Activated naive CD8-positive, alpha-beta T cell treated with anti-CD3 and anti-CD28 coated beads, Interleukin-2, amount 10 ng/mL, durations not matched to agents 7 days and 5 days (primary cell): Measurements from ENCODE around the gene BRD3. TPM values are rescaled to one million over a fixed set of nuclear protein-coding genes. Genes with fewer than 3 reads are reported as not detected.
A peak's percentile ranks its signal among the peaks of the same experiment; 100 is the strongest.

Experiments used
- ATAC-seq: fragments of 150-1000 bp; cut with Tn5 transposase; one replicate; pipeline ENCODE4 v1.10.0; 2021; ENCODE audit warnings: low read depth, moderate library complexity
- POLR2A ChIA-PET: fragments of 350-600 bp; sonication (Branson Sonifier 250); formaldehyde crosslinking; loops from one replicate; lab custom pipeline; 2021; ENCODE audit warnings: antibody characterized with exemption; lab: Charles Lee
- DNase-seq: peaks from one replicate; pipeline ENCODE4 v3.0.0; 2021
- H3K27ac Mint-ChIP-seq: one replicate; pipeline ENCODE4 v1.8.0; 2022; ENCODE audit warnings: mild to moderate bottlenecking, mixed read lengths
- H3K27me3 Mint-ChIP-seq: one replicate; pipeline ENCODE4 v1.8.0; 2022; ENCODE audit warnings: mild to moderate bottlenecking, moderate library complexity, mixed read lengths
- H3K36me3 Mint-ChIP-seq: one replicate; pipeline ENCODE4 v1.8.0; 2021; ENCODE audit warnings: mild to moderate bottlenecking, mixed read lengths
- H3K4me1 Mint-ChIP-seq: one replicate; pipeline ENCODE4 v1.8.0; 2021; ENCODE audit warnings: mixed read lengths
- H3K4me3 Mint-ChIP-seq: one replicate; pipeline ENCODE4 v1.8.0; 2022; ENCODE audit warnings: mild to moderate bottlenecking, moderate library complexity, mixed read lengths
- H3K9me3 Mint-ChIP-seq: one replicate; pipeline ENCODE4 v1.8.0; 2021; ENCODE audit warnings: mixed read lengths
- total RNA-seq, 2 experiments: library from RNA; stranded (reverse); gene quantifications; one replicate each; pipeline ENCODE4 v1.2.3, GENCODE V29; 2021

The BRD3 gene
- total RNA-seq, 2 experiments from 2014 or later, result 50.7 to 54.1 TPM

DNA sequence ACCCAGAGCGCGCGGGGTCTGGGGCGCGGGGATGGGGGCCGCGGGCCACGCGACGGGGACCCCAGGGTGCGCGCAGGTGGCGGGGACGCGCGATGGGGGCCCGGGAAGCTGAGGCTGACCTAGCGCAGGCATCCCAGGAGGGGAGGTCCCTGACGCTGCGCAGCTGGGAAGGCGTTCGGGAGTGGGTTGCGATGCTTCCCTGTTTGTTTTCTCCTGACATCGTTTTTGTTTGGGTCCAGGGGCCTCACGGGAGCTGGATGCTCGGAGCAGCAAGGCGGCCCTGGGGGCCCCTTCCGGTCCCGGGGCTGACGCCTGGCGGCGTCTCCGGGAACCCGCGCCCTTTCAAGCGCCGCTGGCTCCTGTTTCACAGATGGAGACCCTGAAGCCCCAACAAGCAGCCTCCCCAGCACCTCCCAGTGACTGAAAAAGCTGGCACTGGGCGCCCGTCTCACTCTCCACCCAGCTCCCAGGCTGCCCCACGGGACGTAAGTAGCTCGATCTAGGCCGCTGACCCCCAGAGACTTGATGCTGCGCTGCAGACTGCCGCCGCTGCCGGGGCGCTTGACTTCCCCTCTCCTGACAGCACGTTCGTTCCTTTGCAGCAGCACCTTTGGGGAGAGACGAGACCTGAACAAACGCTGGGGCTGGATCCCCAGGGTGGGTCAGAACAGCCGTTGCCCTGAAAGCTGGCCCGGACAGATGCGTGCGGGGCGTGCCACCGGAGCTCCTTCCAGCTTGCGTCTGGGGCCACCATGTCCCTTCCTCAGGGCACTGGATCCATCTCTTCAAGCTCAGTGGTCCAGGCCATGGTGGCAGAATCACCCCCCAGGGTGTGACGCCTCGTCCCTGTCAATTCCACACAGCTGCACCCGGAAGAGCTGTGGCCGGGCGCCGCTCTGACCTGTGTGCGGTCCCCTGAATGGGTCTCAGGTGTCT, 42.0 kb downstream of the BRD3 start:
- Mint-ChIP-seq H3K4me3 (peak overlapping the region; percentile 86), H3K4me1 (peaks cover 3% of the 10 kb centered on the region), H3K9me3 (no peaks in the 10 kb centered on the region), H3K36me3 (no peaks in the 10 kb centered on the region), H3K27ac (peak overlapping the region; percentile 25), H3K27me3 (peaks cover 3% of the 10 kb centered on the region)
- ATAC-seq (peak; percentile 58), DNase-seq (peak; percentile 74)
- POLR2A ChIA-PET, result interaction anchor here (0.9 to 2.6 kb wide), 6 partner anchors 32 to 110 kb away, joined by 3 to 19 read pairs (median 8); partner anchors contain the start of gene WDR5

DNA sequence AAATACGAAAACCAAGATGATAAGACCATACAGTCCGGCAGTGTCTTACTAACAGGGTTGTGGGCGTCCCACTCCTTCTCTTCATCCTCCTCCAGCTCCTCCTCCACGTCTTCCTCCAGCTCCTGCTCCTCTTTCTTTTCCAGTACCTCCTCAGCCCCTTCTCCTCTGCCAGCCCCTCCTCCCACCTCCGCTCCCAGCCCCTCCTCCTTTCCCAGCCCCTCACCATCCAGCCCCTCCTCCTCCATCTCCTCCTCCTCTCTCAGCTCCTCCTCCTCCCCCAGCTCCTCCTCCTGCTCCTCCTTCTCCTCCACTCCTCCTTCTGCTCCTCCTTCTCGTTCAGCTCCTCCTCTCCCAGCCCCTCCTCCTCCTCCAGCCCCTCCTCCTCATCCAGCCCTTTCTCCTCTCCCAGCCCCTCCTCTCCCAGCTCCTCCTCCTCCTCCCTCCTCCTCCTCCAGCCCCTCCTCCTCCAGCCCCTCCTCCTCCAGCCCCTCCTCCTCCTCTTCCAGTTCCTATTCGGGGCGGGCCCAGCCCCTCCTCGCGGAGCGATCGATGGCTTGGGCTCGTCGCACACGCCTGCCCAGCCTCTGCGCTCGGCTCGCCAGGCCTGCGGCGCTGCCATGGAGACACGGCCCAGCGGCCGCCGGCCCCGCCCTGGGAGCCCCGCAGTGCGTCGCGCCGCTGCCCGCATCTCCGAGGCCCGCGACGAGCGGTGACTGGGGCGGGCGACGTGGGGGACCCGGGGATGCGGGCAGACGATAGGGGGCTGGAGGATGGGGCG, 42.8 kb downstream of the BRD3 start, which contains the start of gene BRD3OS:
Gene BRD3OS (plus strand): TSS at position 654 of the 778 bp plus-strand sequence. CDS start 1,267 bp downstream, outside the sequence.
- Mint-ChIP-seq H3K4me1 (peaks cover 3% of the 10 kb centered on the region), H3K9me3 (no peaks in the 10 kb centered on the region), H3K36me3 (no peaks in the 10 kb centered on the region), H3K4me3 (peak within 1 kb of the TSS; percentile 86), H3K27ac (peak within 1 kb of the TSS; percentile 48), H3K27me3 (peaks cover 5% of the 10 kb centered on the region)
- ATAC-seq (peak; percentile 88), DNase-seq (peak; percentile 90)
- POLR2A ChIA-PET, result interaction anchor here (0.7 to 2.6 kb wide), 6 partner anchors 32 to 111 kb away, joined by 3 to 19 read pairs (median 7); partner anchors contain the start of gene WDR5

DNA sequence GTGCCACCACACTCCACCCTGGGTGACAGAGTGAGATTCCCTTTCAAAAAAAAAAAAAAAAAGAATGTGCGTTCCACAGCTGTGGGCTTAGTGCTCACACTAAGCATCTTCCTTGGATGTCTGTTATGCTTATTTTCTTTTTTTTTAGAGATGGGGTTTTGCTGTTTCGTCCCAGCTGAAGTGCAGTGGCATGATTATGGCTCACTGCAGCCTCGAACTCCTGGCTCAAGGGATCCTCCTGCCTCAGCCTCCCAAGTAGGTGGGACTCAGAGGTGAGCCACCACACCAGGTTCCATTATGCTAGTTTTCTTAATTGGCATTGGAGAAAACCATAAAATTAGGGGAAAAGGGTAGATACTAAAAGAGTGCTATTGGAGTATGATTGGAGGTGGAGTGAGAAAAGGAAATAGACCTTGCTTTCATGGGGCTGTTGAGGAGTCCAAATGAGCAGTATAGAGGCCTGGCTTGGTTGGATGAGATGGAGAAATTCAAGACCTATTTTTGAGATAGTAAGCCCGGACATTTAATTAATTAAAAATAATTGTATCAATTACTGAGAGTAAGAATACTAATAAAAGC, 43.5 kb downstream of the BRD3 start:
- H3K4me3 Mint-ChIP-seq, result peak overlapping the region; percentile 86
- no peaks in the 10 kb centered on the region for H3K36me3 Mint-ChIP-seq
- peaks cover 5% of the 10 kb centered on the region for H3K27me3 Mint-ChIP-seq
- DNase-seq (no peak), ATAC-seq (no peak)
- H3K27ac Mint-ChIP-seq, result peak overlapping the region; percentile 25
- H3K9me3 Mint-ChIP-seq, result no peaks in the 10 kb centered on the region
- POLR2A ChIA-PET, result interaction anchor here (1.9 to 2.6 kb wide), 3 partner anchors 31 to 111 kb away, joined by 10 to 19 read pairs (median 14); partner anchors contain the start of gene WDR5
- H3K4me1 Mint-ChIP-seq, result peaks cover 3% of the 10 kb centered on the region

DNA sequence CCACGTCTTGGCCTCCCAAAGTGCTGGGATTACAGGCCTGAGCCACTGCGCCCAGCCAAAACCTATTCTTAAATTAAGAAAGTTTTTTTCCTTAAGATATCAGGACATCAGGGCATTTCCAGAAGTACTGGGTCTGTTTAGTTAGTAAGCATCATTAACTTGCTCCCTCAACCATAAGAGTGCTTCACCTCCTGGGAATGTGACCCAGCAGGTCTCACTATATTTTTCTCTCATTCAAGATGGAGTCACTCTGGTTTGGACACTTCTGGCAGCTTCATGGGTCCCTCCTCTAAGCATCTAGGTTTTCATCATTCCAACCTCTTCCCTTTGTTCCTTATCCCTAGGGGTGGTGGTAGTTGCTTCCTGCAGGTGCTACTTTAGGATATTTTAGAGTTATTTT, 52.9 kb downstream of the BRD3 start:
- ATAC-seq, result no peak
- POLR2A ChIA-PET, result no interaction called here
- peaks cover 3% of the 10 kb centered on the region for H3K9me3 Mint-ChIP-seq

DNA sequence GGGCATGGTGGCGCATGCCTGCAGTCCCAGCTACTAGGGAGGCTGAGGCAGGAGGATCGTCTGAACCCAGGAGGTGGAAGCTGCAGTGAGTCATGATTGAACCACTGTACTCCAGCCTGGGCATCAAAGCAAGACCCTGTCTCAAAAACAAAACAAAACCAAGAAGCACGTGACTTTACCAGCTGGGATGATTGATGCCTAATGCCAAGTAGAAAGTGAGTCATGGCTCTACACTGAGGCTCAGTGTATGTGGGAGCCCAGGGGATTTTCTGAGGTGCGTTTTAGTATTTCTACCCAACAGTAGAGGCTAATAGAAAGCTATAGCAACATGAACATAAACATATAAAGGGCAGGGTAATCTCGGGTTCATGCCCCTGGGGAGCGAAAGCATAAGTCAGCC, 56.4 kb downstream of the BRD3 start:
- ATAC-seq (no peak), DNase-seq (no peak)
- peaks cover 2% of the 10 kb centered on the region for H3K36me3 Mint-ChIP-seq
- no peak overlapping the region for H3K27ac Mint-ChIP-seq
- POLR2A ChIA-PET, result no interaction called here
- no peak overlapping the region for H3K4me3 Mint-ChIP-seq
- peaks cover 3% of the 10 kb centered on the region for H3K9me3 Mint-ChIP-seq
- no peaks in the 10 kb centered on the region for H3K27me3 Mint-ChIP-seq
- H3K4me1 Mint-ChIP-seq, result no peaks in the 10 kb centered on the region

More for the DNA sequence above, 52.9 kb downstream of the BRD3 start:
- Mint-ChIP-seq H3K27ac (no peak overlapping the region), H3K4me3 (no peak overlapping the region), H3K36me3 (peaks cover 2% of the 10 kb centered on the region), H3K4me1 (no peaks in the 10 kb centered on the region), H3K27me3 (no peaks in the 10 kb centered on the region)
- no peak for DNase-seq

DNA sequence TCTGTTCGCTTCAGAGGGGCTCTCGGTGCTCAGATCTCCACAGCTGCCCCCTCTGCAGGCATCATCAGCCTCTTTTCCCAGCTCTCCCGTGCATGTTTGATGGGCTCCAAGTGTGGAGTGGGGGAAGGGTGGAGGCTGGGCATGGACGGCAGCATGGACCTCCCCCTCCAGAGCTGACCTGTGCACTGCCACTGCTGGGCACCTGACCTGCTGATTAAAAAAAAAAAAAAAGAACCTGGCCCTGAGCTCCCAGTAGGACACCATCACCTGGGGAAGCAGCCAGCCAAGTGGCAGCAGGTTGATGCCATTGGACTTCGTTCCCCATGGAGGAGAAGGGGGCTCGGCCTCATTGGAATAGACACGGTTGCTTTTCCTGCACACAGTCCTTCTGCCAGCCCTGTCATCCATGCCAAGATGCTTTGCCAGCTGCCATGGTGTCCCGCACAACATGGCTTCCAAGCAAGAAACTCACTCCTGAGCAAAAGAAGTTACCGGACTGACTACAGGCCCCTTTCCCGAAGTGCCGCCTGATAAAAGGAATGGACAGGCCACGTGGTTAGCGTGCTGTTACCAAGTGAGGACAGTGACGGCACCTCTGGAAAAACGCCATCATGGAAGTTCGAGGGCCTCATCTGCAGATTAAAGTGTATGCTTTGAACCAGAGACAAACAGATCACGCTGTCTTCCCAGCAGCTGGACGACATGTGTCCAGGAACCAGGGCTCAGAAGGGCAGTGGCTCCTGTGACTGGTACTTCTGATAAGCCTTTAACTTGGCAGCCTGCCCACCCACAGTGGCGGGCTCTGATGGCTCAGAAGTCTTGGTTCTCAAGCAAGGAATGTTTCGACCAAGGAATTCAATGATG, 57.3 kb downstream of the BRD3 start:
- Mint-ChIP-seq H3K27me3 (no peaks in the 10 kb centered on the region), H3K27ac (no peak overlapping the region), H3K4me3 (no peak overlapping the region), H3K36me3 (peaks cover 2% of the 10 kb centered on the region), H3K4me1 (no peaks in the 10 kb centered on the region), H3K9me3 (peaks cover 3% of the 10 kb centered on the region)
- POLR2A ChIA-PET, result interaction anchor here (0.6 kb wide), 1 partner anchor 30 kb away, joined by 3 read pairs; no protein-coding TSS in a partner anchor
- DNase-seq, result no peak
- no peak for ATAC-seq

DNA sequence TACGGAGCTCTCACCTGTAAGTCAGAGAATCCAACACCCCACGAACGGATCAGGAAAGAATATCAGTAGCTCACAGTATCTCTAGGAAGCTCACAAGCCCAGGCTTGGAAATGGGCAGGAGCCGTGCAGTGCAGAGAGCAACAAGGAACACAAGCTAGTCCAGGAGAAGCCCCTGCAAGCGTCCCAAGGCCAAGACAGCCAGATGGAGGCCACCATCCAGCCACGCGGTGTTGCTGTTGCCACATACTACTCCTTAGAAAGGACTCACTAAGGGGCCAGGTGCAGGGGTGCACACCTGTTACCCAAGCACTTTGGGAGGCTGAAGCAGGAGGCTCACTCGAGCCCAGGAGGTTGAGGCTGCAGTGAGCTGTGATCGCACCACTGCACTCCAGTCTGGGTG, 60.3 kb downstream of the BRD3 start:
- Mint-ChIP-seq H3K27ac (no peak overlapping the region), H3K27me3 (no peaks in the 10 kb centered on the region), H3K9me3 (no peaks in the 10 kb centered on the region), H3K4me1 (no peaks in the 10 kb centered on the region), H3K4me3 (no peak overlapping the region), H3K36me3 (no peaks in the 10 kb centered on the region)
- POLR2A ChIA-PET, result no interaction called here
- ATAC-seq (no peak), DNase-seq (no peak)

DNA sequence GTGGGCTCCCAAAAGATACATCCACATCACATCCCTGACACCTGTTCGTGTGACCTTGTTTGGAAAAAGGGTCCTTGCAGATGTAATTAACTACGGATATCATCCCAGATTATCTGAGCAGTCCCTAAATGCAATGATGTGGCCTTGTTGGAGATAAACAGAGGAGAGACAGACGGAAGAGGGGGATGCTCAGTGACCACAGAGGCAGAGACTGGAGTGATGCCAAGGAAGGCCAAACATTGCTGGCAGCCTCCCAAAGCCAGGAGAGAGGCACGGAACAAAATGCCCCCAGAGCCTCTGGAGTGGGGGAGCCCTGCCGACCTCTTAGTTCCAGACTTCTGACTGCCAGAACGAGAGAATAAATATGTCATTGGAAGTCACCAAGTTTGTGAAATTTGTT, 60.7 kb downstream of the BRD3 start:
- DNase-seq, result no peak
- Mint-ChIP-seq H3K27ac (no peak overlapping the region), H3K36me3 (no peaks in the 10 kb centered on the region), H3K9me3 (no peaks in the 10 kb centered on the region), H3K27me3 (no peaks in the 10 kb centered on the region), H3K4me3 (no peak overlapping the region), H3K4me1 (no peaks in the 10 kb centered on the region)
- no peak for ATAC-seq
- POLR2A ChIA-PET, result no interaction called here

DNA sequence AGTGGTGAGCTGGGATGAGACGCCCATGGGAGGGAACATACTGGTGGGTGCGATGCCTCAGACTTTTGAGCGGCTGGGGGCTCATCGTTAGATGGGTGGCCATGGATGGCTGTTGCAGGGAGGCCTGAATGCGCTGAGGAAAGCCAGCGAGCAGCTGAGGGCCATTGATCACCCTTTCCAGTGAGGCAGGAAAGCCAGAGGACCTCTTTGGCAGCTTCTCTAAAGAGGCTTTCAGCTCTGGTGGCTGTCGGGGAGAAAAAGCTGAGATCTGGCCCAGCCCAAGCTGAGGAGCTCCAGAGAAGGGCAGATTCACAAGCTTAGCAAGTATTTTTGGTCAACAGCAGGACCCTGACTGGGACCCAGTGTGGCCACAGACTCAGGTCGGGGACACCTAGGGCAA, 62.4 kb downstream of the BRD3 start:
- no peaks in the 10 kb centered on the region for H3K36me3 Mint-ChIP-seq

DNA sequence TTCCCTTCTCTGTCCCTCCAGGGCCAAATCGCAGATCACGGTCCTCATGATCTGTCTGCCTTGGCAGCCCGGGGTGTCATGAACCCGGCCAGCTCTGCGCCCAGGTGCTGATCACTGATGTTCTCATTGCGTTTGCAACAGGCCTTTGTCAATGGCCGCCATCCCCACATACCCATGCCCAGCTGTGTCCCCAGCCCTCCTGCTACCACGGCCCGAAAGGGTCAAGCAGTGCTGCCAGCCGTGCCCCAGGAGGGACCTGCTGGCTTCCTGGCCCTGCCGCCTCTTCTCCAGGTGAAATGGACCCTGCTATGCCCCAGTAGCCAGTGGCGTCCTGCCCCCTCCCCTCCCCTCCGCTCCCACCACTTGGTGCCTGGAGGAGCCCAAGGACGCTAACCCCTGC, 62.9 kb downstream of the BRD3 start:
- Mint-ChIP-seq H3K9me3 (no peaks in the 10 kb centered on the region), H3K27ac (no peak overlapping the region), H3K4me1 (no peaks in the 10 kb centered on the region), H3K27me3 (no peaks in the 10 kb centered on the region), H3K36me3 (no peaks in the 10 kb centered on the region), H3K4me3 (no peak overlapping the region)
- DNase-seq, result no peak
- POLR2A ChIA-PET, result no interaction called here
- ATAC-seq, result no peak

More for the DNA sequence above, 62.4 kb downstream of the BRD3 start:
- POLR2A ChIA-PET, result no interaction called here
- no peak overlapping the region for H3K4me3 Mint-ChIP-seq
- H3K4me1 Mint-ChIP-seq, result no peaks in the 10 kb centered on the region
- no peaks in the 10 kb centered on the region for H3K27me3 Mint-ChIP-seq
- no peak overlapping the region for H3K27ac Mint-ChIP-seq
- DNase-seq (no peak), ATAC-seq (no peak)
- H3K9me3 Mint-ChIP-seq, result no peaks in the 10 kb centered on the region

DNA sequence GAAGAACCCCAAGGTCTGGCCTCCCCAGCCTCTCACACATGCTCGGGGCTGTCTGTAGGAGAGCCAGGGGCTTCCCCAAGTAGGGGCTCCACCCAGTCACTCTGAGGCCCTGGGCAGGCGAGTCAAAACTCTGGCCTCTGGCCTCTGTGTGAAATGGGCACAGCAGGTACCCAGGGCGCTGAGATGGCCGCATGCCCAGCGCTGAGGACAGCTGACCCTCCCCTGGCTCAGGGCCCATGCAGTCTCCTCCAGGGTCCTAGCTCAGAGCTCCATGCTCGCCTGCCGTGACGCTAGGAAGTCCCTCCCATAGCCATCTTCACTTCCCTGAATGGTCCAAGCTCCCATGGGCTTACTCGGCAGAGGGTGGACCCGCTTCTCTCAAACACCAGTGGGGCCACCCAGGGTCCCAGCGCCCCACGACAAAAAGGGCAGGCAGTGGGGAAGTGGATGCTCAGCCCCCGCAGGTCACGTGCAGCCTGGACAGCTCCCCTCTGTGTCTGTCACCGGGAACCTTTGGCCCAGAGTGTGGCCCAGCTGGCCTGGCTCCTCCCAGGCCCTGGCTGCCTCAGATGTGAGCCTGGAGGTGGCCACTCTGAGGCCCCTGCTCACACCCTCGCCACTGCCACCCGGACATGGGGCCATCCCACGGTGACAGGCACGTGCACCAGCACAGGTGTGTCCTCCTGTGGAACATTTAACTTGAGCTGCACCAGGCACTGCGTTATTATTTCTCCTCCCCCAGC, 63.5 kb downstream of the BRD3 start:
- H3K9me3 Mint-ChIP-seq, result no peaks in the 10 kb centered on the region
- POLR2A ChIA-PET, result no interaction called here

DNA sequence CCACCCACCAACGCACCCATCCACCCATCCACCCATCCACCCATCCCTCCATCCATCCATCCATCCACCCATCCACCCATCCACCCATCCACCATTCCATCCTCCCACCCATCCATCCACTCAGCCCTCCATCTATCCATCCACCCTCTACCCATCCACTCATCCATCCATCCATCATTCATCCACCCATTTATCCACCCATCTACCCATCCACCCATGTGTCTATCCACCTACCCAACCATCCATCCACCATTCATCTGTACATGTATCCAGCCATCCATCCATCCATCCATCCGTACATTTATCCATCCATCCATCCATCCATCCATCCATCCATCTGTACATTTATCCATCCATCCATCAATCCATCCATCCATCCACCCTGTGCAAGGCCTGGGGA, 64.6 kb downstream of the BRD3 start:
- no peaks in the 10 kb centered on the region for H3K9me3 Mint-ChIP-seq
- no peak overlapping the region for H3K4me3 Mint-ChIP-seq
- no peaks in the 10 kb centered on the region for H3K4me1 Mint-ChIP-seq
- no peaks in the 10 kb centered on the region for H3K36me3 Mint-ChIP-seq
- no peak overlapping the region for H3K27ac Mint-ChIP-seq
- no peak for ATAC-seq
- POLR2A ChIA-PET, result no interaction called here
- no peaks in the 10 kb centered on the region for H3K27me3 Mint-ChIP-seq
- no peak for DNase-seq

More for the DNA sequence above, 63.5 kb downstream of the BRD3 start:
- no peaks in the 10 kb centered on the region for H3K36me3 Mint-ChIP-seq
- no peak overlapping the region for H3K27ac Mint-ChIP-seq
- DNase-seq (no peak), ATAC-seq (no peak)
- no peak overlapping the region for H3K4me3 Mint-ChIP-seq
- H3K4me1 Mint-ChIP-seq, result no peaks in the 10 kb centered on the region
- no peaks in the 10 kb centered on the region for H3K27me3 Mint-ChIP-seq
